Stimulated activated CD4-positive, alpha-beta T cell treated with anti-CD3 and anti-CD28 coated beads, Interleukin-4, amount 100 ng/mL, for 24 hours (primary cell): Measurements from ENCODE around the gene NPHP3.
"Not testable (repeated sequence)": the region's sequence is repeated elsewhere in the genome, so short reads cannot be mapped to it uniquely, and the experiment has no call there.

Experiments
- DNase-seq: peaks from one replicate; pipeline ENCODE4 v3.0.0-alpha.2; 2020

The NPHP3 gene, protein sequence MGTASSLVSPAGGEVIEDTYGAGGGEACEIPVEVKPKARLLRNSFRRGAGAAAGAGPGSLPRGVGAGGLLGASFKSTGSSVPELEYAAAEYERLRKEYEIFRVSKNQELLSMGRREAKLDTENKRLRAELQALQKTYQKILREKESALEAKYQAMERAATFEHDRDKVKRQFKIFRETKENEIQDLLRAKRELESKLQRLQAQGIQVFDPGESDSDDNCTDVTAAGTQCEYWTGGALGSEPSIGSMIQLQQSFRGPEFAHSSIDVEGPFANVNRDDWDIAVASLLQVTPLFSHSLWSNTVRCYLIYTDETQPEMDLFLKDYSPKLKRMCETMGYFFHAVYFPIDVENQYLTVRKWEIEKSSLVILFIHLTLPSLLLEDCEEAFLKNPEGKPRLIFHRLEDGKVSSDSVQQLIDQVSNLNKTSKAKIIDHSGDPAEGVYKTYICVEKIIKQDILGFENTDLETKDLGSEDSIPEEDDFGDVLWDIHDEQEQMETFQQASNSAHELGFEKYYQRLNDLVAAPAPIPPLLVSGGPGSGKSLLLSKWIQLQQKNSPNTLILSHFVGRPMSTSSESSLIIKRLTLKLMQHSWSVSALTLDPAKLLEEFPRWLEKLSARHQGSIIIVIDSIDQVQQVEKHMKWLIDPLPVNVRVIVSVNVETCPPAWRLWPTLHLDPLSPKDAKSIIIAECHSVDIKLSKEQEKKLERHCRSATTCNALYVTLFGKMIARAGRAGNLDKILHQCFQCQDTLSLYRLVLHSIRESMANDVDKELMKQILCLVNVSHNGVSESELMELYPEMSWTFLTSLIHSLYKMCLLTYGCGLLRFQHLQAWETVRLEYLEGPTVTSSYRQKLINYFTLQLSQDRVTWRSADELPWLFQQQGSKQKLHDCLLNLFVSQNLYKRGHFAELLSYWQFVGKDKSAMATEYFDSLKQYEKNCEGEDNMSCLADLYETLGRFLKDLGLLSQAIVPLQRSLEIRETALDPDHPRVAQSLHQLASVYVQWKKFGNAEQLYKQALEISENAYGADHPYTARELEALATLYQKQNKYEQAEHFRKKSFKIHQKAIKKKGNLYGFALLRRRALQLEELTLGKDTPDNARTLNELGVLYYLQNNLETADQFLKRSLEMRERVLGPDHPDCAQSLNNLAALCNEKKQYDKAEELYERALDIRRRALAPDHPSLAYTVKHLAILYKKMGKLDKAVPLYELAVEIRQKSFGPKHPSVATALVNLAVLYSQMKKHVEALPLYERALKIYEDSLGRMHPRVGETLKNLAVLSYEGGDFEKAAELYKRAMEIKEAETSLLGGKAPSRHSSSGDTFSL (N-terminal part only)

DNA sequence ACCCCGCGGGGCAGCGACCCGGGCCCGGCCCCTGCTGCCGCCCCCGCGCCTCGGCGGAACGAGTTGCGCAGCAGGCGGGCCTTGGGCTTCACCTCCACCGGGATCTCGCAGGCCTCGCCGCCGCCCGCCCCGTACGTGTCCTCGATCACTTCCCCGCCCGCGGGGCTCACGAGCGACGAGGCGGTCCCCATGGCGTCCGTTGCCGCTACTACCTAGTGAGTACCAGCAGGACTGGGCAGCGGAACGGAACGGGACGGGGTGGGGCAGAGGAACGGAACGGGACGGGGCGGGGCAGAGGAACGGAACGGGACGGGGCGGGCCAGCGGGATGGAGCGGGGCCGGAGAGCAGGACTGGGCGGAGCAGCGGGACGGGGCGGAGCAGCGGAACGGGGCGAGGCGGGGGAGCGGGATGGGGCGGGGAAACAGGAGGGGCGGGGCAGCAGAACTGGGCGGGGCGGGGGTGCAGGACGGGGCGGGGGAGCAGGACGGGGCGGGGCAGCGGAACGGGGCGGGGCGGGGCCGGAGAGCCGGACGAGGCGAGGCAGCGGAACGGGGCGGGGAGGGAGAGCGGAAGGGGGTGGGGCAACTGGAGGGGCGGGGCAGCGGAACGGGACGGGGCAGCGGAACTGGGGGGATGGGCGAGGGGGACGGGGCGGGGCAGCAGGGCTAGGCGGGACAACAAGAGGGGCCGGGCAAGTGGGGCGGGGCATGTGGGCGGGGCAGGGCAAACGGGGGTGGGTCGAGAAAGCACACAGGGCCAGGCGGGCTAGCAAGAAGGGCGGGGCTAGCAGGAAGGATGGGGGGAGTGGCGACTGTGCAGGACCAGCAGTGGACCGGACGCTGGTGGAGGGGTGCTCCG, at the start of gene NPHP3:
Gene NPHP3, minus strand, starts transcription at position 245 of the 859 bp plus-strand sequence. Its CDS starts 54 bp downstream, at position 191.
- peak; percentile 95 for DNase-seq

DNA sequence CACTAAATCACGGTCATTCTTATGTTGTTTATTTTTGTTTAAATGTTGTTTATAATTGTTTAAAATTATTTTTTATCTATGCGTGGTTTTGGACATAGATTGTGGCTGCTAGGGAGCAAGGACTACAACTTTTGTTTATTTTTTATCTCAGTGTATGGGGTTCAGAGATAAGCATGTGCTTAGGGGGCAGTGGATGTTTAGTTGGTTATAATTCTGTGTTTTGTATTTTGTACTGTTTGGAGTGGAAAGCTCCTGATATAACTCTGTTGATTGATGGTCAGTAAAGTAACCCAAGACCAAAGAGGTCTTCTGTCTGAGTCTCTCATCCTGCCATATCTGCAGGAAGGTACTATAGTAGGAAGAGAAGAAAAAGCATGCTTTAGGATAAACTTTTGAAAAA, 36.5 kb upstream of the NPHP3 start:
- no peak for DNase-seq

DNA sequence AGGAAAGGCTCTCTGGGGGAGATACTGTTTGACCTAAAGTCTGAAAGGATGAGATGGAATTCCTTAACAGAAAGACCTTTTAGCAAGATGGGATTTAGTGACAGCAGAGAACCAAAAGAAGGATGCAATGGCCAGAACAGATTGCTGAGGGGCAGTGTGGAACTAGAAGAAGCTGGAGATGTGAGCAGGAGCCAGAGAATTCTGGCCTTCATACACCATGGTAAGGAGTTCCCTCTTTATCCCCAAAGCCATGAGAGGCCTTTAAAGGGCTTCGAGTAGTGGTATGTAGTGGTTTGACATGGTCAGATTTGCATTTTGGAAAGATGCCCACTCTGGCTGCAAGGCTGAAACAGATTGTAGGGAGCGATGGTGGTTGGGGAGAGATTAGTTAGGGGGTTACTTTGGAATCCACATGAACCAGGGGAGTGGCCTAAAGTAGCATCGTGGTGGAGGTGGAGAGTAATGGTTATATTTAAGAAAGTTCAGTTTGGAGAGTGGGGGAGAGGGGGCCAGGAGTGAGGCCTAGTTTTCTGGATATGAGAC, 34.0 kb upstream of the NPHP3 start:
- DNase-seq: no peak

DNA sequence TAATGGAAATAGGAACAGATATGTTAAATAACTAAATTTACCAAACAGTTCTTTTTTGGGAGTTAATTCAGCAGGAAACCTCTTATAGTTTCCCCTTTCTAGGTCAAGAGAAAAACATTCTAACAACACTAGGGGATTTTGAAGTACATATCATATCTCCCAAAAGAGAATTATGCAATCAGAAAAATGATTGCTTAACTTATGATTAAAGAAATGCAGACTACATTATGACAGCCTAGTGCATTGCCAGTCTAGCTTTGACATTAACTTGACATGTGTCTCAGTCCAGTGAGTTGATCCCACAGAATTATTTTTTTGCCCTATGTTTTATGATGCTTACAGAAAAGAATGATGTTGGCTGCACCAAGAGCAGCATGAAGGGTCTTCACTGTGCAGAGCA, 31.7 kb upstream of the NPHP3 start:
- no peak for DNase-seq

DNA sequence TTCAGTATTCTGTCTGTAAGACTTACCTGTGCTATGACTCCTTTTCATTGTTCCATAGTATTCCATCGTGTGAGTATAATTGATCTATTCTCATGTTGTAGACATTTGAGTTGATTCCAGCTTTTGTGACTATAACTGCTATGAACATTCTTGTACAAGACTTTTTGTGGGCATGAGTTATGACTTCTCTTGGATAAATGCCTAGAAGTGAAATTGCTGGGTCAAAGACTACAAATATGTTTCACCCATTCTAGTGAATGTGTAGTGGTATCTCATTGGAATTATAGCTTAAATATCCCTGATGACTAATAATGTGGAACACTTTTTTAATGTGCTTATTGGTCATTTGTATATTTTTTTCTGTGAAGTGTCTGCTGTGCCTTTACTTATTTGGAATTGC, 27.6 kb upstream of the NPHP3 start:
- no peak for DNase-seq

DNA sequence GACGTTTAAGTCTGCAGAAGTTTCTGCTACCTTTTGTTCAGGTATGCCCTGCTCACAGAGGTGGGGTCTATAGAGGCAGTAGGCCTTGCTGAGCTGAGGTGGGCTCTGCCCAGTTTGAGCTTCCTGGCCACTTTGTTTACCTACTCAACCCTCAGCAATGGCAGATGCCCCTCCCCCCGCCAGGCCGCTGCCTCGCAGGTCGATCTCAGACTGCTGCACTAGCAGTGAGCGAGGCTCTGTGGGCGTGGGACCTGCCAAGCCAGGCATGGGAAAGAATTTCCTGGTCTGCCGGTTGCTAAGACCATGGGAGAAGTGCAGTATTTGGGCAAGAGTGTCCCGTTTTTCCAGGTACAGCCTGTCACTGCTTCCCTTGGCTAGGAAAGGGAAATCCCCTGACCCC, 24.5 kb upstream of the NPHP3 start:
- not testable (repeated sequence) for DNase-seq

DNA sequence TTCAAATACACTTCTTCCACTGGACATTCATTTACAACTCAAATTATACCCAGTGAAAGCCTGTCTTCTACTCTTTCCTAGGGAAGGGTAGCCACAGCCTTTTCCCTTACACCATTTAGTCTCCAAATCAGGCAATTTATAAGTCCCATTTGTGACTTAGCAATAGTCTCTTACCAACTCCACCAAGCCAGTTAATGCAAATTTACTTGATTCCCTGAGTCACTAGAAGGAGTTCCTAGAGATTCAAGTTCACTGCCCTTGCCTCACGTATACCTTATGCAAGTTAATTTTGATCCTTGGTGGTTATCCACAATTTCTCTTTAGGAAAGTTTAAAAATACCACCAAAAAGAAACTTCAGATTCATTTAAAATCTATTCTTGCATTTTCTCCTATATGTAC, 16.1 kb upstream of the NPHP3 start:
- DNase-seq: no peak

DNA sequence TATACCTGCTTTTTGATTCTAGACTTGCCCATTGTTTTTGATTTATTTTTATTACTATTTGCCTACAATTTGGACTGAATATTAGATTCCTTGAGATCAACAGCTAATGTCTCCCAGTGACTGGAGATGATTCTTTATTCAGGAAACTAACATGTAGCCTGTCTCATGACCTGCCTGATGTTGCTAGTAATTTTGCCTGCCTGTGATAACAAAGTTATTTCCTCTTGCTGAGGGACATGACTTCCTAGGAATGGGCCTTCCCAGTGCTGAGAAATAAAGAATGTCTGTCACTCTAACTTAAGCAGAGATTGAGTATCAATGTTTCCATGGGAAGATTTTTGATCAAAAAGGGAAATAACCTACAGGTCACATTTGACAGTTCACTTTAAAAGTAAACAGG, 13.4 kb upstream of the NPHP3 start:
- DNase-seq: no peak

DNA sequence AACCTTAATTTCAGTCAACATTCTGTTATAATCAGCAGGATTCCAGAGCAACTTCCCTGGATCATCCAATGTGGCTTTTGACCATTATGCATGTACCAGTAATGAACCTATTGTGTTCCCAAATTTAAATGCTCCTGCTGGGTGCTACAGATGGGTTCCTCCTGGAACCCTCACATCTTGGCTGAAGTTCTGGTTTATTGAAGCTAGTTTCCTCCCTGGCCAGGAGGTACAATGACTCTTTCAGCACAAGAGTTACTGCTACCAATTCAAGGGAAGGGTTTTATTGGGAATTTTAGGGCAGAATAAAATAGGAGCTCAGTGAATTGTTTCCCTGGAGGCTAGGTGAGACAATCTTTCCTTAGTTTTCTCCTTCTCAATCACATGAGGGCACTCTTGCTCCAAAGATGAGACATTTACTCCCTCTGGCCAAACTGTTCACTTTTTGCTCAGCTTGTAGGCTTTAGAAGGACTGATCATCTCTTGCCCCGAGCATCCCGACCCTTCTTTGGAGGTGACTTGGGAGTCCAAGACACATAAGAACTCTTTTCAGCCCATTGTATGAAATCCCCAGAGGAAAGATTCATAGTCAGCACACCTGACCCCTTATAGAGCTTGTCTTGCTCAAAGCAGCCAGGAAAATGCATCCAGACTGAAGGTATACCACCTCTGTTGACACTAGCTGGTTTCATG, 8.8 kb upstream of the NPHP3 start:
- DNase-seq: no peak

DNA sequence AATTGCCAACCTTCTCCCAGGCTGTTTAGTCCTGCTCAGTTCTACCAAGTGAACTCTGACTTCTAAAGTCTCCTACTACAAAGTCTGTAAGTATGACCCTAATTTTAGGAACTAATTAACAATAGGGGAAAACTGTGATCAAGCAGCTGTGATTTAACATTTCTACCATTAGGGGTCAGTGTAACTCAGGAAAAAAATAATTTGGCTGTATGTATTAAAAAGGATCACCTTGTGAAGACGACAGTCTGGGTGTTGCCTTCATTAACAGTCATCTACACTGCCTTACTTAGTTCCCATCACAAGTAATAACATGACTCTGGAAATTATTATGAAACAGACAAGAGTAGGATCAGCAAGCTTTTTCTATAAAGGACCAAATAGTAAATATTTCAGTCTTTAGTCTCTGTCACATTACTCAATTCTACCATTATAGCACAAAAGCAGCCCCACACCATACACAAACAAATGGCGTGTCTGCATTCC, 4.2 kb upstream of the NPHP3 start:
- no peak for DNase-seq

DNA sequence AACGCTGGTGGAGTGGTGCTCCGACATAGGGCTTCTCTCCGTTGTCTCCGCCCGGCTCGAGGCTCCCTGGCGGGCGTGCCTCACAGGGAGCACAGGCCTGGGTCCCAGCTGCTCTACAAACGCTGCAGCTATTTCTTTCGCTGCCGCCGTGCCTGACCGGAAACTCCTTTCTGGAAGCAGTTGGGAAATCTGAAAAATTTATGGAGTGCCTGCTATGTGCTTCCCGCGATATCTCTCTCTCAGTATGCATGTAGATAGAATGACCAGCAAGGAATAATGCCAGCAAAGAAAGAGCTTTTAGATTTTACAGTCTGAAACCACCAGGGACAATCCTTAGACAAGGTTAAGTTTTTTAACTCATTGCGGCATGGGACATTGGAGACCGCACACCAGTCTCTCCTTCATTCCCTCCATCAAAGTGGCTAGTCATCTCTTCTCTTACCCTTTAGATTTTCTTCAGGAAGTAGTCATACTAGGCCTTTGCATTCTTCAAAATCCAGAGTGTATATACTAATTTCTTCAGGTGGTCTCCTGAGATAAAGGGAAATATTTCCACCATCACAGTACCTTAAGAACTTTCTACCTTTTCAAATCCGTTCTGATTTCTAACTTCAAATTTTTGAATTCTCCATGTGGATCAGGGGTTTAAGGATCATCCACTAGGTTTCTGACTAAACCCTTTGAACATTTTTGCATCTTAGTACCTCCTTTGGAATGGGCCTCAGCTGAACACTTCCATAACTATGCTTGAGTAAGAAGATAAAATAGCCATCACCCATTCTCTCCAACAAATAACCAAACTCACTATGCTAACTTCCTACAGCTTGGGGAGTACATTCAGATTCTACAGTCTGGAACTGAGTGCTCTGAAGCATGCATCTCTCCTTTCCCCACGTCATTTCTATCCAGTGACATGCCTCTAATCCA, 1.1 kb upstream of the NPHP3 start:
- DNase-seq: no peak

DNA sequence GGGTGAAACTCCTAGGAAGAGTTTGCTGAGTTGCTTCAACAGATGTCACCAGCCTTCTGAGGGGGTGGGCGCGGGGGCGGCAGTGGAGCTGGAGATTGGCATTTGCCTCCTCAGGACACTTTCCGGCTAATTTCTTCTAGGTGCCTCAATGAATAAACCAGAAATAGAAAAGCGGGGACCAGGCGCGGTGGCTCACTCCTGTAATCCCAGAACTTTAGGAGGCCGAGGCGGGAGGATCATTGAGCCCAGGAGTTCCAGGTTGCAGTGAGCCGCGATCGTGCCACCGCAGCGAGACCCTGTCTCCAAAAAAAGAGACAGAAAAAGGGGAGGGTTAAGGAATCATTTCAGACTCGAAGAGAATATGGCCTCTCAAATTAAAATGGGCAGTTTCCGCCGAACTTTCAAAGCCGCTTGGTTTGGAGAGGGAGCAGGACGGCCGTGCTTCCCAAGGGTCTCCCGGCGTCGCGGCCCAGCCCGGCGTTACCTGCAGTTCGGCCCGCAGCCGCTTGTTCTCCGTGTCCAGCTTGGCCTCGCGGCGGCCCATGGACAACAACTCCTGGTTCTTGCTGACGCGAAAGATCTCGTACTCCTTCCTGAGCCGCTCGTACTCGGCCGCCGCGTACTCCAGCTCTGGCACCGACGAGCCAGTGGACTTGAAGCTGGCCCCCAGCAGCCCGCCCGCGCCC, 587 bp downstream of the NPHP3 start:
- no peak for DNase-seq

DNA sequence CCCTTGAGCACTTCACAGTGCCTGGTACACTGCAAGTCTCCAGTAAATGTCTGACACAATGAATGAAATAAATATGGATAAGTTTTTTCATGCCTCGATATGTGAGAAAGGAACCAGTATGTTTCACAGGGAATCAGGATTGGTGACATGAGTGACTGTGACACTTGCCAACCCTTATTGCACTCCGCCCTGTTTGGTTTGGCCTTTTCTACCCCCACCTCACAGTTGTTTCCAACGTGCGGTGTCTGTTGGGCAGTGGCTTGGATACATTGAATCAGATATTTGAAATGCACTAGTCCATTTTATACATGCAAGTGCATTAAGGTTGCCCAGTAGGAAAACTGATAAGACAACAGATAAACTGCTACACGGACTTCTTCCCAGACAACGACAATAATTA, 2.0 kb downstream of the NPHP3 start:
- DNase-seq: no peak

DNA sequence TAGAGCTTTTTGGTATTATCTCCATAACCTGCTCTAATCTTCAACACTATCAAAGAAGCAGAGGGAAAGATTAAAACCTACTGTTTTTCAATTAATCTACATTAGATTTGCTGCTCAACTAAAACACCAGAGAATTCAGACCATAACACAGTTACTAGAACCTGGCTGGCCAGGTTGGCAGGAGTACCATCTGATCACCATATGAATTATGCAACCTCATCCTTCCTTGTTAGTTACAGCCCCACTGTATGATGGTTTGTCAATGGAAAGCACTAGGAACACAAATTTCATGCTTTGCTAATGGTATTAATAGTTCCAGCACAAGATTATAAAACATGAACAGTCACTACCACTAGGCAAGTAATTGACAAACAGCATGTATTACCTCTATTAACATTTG, 5.8 kb downstream of the NPHP3 start:
- no peak for DNase-seq

DNA sequence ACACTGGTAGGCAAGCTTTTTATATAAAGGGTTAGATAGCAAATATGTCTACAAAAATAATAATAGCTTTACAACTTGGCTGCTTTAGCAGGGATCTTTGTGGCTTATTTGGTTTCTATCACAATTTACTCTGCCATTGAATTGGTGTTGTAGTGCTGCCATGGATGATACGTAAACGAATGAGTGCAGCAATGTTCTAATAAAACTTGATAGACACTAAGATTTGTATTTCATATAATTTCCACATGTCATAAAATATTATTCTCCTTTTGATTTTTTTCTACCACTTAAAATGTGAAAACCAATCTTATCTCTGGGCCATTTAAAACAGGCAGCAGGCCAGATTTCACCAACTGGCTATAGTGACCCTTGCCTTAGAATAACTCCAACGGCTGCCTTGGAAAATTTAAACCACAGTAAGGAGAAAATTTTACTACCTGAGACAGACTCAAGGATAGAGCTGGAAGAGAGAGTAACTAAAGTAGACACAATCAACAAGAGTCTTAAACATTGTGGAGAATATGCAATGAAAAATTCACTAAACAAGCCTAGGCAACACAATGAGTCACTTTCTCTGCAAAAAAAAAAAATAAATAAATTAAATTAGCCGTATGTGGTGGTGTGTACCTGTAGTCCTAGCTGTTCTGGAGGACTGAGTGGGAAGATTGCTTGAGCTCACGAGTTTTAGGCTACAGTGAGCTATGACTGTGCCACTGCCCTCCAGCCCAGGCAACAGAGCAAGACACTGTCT, 8.1 kb downstream of the NPHP3 start:
- DNase-seq: no peak

DNA sequence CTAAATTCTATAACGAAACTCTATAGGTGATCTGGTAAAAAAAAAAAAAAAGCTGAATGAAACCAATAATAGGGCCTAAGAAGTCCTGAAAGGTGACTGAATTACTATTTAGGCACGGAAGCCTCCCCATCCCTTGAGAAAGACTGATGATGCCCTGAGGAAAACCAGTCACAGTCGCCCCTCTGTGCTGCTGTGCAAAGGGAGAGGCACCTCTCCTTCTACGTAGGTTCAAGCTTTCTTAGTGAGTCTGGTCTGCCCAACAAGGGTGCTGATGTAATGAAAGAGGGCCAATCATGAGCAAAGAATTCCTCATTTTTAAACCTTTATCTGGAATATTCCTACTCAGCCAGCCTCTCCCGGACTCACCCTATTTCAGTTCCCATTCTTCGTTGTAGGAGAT, 11.9 kb downstream of the NPHP3 start:
- no peak for DNase-seq

DNA sequence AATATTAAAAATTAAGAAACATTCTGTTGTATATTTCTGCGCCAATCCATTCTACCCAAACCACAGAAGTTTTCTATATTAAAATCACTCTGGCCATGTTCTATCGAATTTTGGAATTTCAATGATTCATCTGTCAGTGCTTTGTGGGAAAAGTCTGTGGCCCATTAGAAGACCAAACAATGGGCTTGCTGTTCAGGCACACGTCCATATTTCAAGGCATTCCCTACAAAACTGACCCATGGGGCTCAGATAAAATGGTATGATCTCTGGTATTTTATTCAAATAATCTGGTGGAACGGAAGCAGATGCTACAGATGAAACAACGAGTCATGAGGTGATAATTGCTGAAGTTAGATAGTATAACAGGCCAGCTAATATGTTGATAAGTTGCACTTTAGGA, 12.4 kb downstream of the NPHP3 start:
- DNase-seq: no peak

DNA sequence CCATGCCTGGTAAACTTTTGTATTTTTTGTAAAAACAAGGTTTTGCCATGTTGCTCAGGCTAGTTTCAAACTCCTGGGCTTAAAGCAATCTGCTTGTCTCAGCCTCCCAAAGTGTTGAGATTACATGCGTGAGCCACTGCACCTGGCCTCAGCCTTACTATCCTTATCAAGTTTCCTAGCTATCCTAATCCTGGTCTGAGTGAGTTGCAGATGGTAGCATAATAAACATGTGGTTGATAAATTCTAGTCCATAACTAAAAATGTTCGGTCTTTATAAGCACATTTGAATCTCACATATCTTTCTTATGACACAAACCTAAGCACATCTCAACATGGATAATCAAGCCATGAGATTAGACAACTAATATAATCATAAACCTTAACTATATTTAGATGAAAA, 18.5 kb downstream of the NPHP3 start:
- no peak for DNase-seq

DNA sequence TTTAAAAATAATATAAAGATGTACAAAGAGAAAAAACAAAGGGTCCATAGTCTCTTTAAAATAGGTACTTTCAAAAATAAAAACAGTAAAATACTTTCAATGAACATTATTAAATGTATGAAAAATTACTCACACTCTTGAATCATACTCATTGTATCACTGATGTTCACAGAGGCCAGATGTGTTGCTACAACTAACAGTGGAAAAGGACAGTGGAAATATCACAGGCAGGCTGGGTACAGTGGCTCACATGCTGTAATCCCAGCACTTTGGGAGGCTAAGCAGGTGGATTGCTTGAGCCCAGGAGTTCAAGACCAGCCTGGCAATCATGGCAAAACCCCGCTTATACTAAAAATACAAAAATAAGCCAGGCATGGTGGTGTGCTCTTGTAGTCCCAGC, 26.8 kb downstream of the NPHP3 start:
- no peak for DNase-seq
